HL-60 (cell line): Measurements from ENCODE around the gene SPEM2.

Source experiments
- CTCF ChIP-seq: IDR thresholded peaks from one replicate; pipeline ENCODE4 v1.5.1; 2011; ENCODE audit warnings: low read length, control low read depth, inconsistent platforms; ENCODE audit not compliant: insufficient read depth
- GABPA ChIP-seq: IDR thresholded peaks from 2 replicates; pipeline ENCODE4 v1.6.1; 2012; ENCODE audit warnings: low read depth

GRCh38 chr17:7407082-7407481 lies 18.3 kb upstream of the SPEM2 start:
- TF ChIP-seq CTCF (no peak), GABPA (no peak)
